GM19239 (cell line): Measurements from ENCODE around the gene PCSK9.

Experiments
- DNase-seq: peaks from one replicate; pipeline ENCODE4 v3.0.0; 2011; ENCODE audit warnings: low spot score; ENCODE audit not compliant: insufficient read length
- FAIRE-seq: peaks from 2 replicates; lab custom pipeline; 2011; peaks lifted over from hg19 to GRCh38; lab: Jason Lieb, UNC

The PCSK9 gene

GRCh38 chr1:55039342-55040082 lies at the start of gene PCSK9:
Gene PCSK9, plus strand, starts transcription at chr1:55039548. Its CDS starts 290 bp downstream, at chr1:55039838.
- DNase-seq, result no peak

DNA sequence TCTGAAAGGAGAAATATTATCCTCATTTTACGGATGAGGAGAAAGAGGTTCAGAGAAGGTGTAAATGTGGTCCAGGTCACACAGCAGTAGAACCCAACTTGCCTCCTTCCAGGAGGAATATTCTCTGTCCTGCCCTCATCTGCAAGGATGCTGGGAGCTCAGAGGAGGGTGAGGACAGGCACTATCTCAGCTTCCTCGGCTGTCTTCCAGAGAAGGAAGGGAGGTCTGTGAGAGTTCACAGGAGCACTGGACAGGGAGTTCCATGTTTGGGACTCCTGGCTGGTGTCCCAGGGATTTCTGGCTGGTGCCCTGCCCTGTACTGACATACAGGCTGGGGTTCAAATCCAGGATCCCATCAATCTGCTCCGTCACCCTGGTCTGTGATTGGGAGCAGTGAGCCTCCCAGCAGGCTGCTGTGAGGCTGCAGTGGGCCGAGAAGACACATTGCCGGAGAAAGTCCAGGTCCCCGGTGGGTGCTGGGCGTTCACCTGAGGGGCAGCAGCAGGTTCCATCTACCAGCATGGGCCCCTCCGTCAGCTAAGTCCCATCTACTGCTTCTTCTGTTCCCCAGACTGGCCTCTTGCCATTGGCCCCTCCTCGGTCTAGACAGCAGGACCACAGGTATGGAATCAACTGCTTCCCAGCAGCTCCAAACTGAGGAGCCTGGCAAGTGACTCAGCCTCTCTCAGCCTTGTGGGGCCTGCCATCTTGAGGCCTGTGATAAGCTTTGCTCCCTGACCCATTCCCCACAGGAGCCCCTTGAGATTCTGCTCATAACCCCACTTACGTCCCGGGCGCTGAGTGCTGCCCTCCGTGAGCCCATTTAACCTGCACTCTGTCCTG lies 49.2 kb upstream of the PCSK9 start:
- DNase-seq, result no peak
- FAIRE-seq, result no peak

More at GRCh38 chr1:55039342-55040082, at the start of gene PCSK9:
- no peak for FAIRE-seq

DNA sequence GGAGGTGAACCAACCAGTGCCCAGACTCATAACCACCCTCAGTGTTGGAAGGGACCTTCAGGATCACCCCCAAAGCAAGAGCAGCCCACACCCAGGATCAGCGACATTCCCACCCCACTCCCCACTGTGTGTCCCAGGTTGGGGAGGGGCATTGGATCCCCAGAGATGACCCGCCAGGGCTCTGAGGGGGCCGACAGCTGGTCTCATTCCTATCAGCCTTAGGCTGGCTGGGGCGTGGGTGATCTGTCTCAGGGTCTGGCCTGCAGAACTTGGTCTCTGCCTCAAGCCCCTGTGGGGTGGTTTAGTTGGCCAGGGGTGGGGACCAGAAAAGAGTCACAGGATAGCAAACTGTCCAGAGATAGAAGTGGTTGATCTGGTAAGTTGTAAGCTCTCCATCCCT lies 48.4 kb upstream of the PCSK9 start:
- DNase-seq (no peak), FAIRE-seq (no peak)

DNA sequence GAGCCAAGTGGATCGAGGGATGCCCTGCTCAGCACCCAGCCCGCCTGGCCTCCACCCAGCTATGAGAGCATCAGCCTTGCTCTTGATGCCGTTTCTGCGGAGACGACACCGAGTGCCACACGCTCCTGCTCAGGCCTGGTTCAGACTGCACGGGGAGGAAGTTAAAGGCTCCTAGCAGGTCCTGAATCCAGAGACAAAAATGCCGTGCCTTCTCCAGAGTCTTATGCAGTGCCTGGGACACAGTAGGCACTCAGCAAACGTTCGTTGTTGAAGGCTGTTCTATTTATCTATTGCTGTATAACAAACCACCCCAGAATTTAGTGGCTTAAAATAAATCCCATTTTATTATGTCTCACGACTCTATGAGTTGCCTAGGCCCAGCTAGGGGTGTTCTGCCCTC lies 47.4 kb upstream of the PCSK9 start:
- FAIRE-seq, result no peak
- no peak for DNase-seq

DNA sequence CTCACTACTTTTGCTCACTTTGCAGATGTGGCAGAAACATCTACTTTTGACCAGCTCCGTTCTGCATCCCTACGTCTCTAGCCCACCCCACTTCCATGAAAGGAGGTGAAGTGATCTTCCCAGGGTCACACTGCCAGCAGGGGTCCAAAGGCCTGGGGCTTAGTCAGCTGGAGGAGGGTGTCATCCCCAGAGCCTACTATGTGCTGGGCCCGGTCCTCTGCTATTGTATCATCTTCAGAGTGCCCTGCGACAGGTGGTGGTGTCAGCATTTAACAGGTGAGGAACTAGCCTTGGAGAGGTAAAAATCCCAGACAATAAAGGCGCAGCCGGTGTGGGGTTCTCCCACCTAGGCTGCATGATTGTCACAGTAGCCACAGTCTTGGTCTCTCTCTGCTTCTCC lies 46.2 kb upstream of the PCSK9 start:
- DNase-seq (no peak), FAIRE-seq (no peak)

DNA sequence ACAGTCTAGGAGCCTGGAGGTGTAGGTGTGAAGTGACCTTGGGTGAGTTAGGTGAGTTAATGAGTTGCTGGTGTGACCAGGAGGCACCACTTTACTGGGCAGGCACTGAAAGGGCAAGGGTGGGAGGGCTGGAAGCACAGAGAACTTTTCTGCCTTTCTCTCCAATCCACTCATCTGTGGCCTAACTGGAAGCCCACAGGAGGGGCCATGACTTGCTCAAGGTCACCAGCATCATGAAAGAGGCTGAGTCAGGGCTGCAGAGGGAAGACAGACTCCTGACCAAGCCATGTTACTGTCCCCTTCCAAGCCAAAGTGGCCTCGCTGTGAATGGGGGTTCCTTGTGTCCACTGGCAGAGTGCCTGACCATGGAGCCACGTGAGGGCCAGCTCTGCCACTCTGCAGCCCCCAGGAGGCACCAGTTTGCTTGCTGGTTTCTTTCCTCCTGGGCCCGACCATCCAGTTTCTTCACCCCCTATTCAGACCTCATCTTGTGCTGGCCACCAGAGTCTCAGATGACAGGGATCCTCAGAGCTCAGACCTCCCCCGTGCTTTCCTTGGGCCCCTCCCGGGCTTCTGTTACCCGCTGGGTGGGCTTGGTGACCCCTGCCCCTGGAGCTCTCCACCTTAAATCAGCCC lies 44.9 kb upstream of the PCSK9 start:
- DNase-seq (no peak), FAIRE-seq (no peak)

DNA sequence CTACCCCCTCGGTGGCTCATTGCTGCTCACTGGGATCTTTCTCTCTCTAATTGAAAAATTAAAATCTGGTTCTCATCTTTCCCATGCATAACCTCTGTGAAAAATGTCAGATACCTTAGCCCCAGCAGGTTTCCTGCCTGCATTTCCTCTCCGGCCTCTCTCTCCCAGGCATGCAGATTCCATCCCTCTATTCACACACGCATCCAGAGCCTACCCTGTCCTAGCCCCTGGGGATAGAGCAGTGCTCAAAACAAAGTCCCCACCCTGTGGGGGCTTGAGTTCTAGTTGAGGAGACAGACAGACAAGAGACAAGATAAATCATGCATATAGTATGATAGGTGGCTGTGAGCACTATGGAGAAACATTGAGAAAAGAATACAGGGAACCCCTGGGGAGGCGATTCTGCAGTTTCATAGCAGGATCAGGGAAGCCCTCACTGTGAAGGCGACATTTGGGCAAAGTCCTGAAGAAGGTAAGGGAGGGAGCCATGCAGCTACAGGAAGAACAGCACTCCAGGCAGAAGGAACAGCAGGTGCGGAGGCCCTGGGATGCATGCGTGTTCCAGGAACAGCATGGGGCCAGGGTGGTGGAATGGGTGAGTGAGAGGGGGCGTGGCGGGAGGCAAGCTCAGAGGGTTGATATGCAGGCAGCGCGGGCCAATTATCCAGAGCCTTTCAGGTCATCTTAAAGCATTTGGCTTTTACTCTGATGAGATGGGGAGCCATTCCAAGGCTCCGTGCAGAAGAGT lies 44.2 kb upstream of the PCSK9 start:
- no peak for DNase-seq
- no peak for FAIRE-seq

- FAIRE-seq (no peak), DNase-seq (no peak)
Observed at GRCh38 chr1:54995835-54996234, 43.5 kb upstream of the PCSK9 start.

GRCh38 chr1:54996359-54996868 lies 42.9 kb upstream of the PCSK9 start:
- DNase-seq (peak; percentile 95), FAIRE-seq (peak; percentile 90)

DNA sequence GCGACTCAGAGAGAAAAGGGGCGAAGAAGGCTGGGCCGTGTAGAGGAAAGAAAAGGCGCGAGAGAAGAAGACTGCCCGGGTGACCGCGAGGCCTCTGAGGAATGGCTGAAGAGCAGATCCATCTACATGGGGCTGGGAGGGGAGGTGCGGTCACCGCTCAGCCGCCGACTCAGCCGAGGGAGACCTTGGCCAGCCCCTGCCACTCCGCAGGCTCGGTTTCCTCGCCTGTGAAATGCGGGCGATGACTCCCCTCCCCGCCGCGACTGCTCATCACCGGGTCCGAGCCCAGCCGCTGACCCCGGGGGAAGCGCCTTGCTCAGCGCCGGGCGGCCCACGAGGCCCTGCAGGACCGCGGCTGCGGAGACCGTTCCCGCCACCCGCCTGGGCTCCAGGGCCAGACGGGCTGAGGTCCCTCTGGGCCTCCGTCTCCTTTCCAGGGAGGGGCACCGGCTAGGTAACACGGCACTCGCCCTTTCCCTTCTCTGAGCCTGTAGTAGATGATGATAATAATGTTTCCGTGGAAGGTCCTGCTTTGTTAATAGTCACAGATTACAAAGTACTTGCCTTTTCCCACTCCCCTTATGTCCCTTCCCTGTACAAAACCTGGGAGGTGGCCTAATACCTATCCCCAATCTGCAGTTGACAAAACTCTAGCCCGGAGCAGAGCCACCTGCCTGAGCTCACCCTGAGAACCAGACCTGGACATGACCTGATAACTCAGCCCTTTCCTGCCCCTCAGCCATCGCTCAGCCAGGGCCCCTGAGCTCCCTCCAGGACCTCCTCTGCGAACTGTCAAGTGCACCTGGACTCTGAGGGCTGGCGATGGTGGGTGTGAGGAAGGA lies 42.3 kb upstream of the PCSK9 start:
- FAIRE-seq (no peak), DNase-seq (no peak)

GRCh38 chr1:54997711-54997986 lies 41.7 kb upstream of the PCSK9 start:
- no peak for DNase-seq
- no peak for FAIRE-seq

DNA sequence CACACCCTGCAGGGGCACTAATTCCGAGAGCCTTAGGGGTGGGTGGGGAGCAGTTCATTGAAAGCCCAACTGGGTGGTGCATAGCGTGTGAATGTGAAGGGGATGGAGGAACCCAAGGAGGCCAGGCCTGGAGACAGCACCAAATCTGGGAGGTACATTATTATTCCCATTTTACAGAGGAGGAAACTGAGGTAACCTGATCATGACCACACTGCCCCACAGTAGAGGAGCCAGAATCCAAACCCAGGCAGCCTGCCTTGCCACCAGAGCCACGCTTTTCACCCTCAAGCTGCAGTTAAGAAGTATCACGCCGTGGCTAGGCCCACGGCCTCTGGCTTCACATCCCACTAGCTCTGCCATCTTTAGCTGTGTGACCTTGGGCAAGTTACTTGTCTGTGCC lies 41.2 kb upstream of the PCSK9 start:
- no peak for FAIRE-seq
- no peak for DNase-seq

DNA sequence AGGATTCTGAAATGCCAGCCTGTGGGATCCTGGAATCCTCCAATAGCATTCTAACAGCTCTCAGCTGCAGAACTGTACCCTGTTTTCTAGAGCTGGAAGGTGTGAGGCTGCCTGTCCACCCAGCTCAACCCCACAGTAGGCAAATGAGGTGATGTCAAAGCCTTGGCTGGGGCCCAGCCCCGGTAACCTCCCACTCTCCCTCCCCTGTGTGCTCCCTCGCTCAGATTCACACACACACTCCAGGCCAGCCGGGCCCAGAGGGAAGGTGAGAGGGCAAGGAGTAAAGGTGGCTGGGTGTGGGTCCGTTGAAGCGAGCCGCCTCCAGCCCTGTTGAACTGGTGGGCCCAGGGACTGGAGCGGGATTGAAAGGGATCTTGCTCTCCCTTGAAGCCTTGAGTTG lies 40.7 kb upstream of the PCSK9 start, which contains the start of gene BSND:
Gene BSND, plus strand, starts transcription at position 257 of the 400 bp plus-strand sequence. CDS start 254 bp downstream, outside the sequence.
- FAIRE-seq, result no peak

GRCh38 chr1:55000110-55001085 lies 39.0 kb upstream of the PCSK9 start:
- no peak for DNase-seq
- FAIRE-seq, result no peak

More for the DNA sequence above, 40.7 kb upstream of the PCSK9 start, which contains the start of gene BSND:
- DNase-seq, result no peak

DNA sequence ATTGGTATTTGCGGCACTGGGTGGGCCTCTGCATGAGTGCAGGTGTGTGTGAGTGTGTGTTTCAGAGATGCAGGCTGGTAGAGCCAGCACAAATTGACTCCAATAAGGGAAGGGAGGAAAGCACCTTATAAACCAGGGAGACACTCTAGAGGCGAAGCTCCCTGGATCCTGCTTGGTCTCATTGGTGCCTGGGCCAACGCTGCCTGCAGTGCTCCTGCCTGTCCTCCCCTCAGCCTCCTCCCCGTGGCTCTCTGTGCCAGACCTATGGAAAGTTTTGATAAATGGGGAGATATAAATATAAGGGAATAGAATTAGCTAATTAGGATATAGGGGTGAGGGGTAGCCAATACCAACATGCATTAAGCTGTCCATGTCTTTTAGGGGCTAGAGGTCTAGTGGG lies 38.0 kb upstream of the PCSK9 start:
- FAIRE-seq (no peak), DNase-seq (no peak)

DNA sequence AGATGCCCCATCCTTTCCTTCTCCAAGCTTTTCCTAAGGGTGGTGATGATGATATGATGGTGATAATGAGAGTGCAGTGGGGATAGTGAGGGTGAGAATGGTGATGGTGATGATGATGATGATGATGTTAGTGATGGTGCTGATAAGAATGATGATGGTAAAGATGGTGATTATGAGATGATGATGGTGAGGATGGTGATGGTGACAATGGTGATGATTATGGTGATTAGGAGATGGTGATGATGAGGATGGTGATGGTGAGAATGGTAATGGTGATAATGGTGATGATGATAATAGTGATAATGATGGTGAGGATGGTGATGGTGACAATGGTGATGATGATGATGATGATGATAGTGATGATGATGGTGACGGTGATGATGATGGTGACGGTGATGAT lies 36.7 kb upstream of the PCSK9 start:
- DNase-seq (no peak), FAIRE-seq (no peak)

DNA sequence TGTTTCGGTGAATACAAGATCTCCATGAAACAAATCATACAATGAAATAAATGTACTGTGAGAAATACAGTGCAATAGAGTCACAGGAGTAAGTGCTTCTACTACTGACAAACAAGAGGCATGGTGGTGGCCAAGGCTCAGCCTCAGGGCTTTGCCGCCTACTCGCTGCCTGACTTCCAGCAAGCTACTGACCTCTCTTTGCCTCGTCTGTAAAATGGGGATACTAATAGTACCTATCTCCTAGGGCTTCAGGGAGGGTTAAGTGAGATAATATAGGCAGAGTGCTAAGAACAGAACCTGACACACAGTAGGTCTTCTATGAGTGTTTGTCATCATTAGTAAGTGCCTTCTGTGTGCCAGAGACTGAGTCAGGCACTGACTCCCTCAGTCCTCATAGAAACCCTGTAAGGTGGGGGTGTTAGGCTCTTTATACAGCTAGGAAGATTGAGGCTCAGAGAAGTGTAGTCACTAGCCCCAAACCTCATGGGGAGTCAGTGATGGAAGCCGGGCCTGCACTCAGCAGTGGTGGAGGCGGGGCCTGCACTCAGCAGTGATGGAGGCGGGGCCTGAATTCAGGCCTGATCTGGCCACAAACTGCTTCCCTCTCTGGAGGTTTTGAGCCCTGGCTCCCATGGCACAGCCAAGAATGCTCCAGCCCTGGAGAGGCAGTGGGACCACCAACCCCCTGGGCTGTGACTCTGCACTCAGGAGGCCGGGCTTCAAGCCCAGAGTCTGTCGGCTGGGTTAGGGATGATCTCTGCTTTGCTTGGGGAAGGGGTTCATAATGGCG lies 33.8 kb upstream of the PCSK9 start:
- no peak for FAIRE-seq
- DNase-seq, result no peak
